Spleen (tissue), 13 donors: Measurements from ENCODE around the gene DUSP8. TPM values are rescaled to one million over a fixed set of nuclear protein-coding genes. Genes with fewer than 3 reads are reported as not detected.
"Not testable (repeated sequence)": the region's sequence is repeated elsewhere in the genome, so short reads cannot be mapped to it uniquely, and the experiment has no call there.

Experiments used
- DNase-seq: peaks from one replicate; pipeline ENCODE4 v3.0.0-alpha.2; 2020
- H3K27ac ChIP-seq, 8 donors: fragments of 200-600 bp; sonication (generic) in 7 of 8; 1 replicate in 4 of 8; 2 replicates in 4 of 8; pipeline versions ENCODE4 v1.5.0 to v1.8.0; 2016 to 2021; ENCODE audit warnings: inconsistent platforms in 4 of 8, mild to moderate bottlenecking in 4 of 8, moderate library complexity in 1 of 8
- H3K27me3 ChIP-seq, 7 donors: fragments of 200-600 bp; sonication (generic) in 6 of 7; replicated peaks in 1 of 7; 1 replicate in 4 of 7; 2 replicates in 3 of 7; pipeline versions ENCODE4 v1.5.0 to v1.8.0; 2016 to 2021; ENCODE audit warnings: inconsistent platforms in 3 of 7, mild to moderate bottlenecking in 1 of 7
- H3K36me3 ChIP-seq, 6 donors: fragments of 200-600 bp; sonication (generic) in 5 of 6; 1 replicate in 4 of 6; 2 replicates in 2 of 6; pipeline versions ENCODE4 v1.5.0 to v1.8.0; 2016 to 2021; ENCODE audit warnings: inconsistent platforms in 2 of 6
- H3K4me1 ChIP-seq, 6 donors: fragments of 200-600 bp; sonication (generic) in 5 of 6; 1 replicate in 3 of 6; 2 replicates in 3 of 6; pipeline versions ENCODE4 v1.5.0 to v1.8.0; 2016 to 2021; ENCODE audit warnings: inconsistent platforms in 3 of 6
- H3K4me3 ChIP-seq, 8 donors: fragments of 200-600 bp; sonication (generic) in 7 of 8; 1 replicate in 4 of 8; 2 replicates in 4 of 8; pipeline versions ENCODE4 v1.5.0 to v1.8.0; 2016 to 2021; ENCODE audit warnings: inconsistent platforms in 4 of 8, mild to moderate bottlenecking in 4 of 8, moderate library complexity in 2 of 8
- H3K9me3 ChIP-seq, 8 donors: fragments of 200-600 bp; sonication (generic) in 7 of 8; 1 replicate in 4 of 8; 2 replicates in 4 of 8; pipeline versions ENCODE4 v1.5.0 to v1.8.0; 2016 to 2021; ENCODE audit warnings: inconsistent platforms in 4 of 8
- POLR2A ChIP-seq, 3 donors: fragments of 450-650 bp; IDR thresholded peaks; one replicate each; pipeline ENCODE4 v1.5.1; 2017; ENCODE audit warnings: antibody characterized with exemption in 3 of 3, mild to moderate bottlenecking in 1 of 3
- POLR2AphosphoS5 ChIP-seq, 3 donors: sonication (generic); formaldehyde crosslinking; IDR thresholded peaks; one replicate each; pipeline ENCODE4 v1.5.1; 2017; ENCODE audit warnings: antibody characterized with exemption in 3 of 3
- WGBS, 5 donors: extraction: QIAGEN DNeasy Blood & Tissue Kit in 3 of 5; methylation state at CpG; one replicate each; pipeline versions ENCODE4 v1.1.5 to v1.1.7; 2013 to 2018; 5-methylcytosine and 5-hydroxymethylcytosine counted together
- intact Hi-C: fragments of 100-400 bp; cut with DNase I; formaldehyde crosslinking; loops from one replicate; pipeline ENCODE4 v1.15.0; 2023; ENCODE audit warnings: low total_unique reads
- long read RNA-seq, 2 donors: transcript quantifications; one replicate each; lab custom pipeline, GENCODE V29; 2026
- polyA plus RNA-seq, 3 donors: library from polyadenylated mRNA; stranded (reverse); fragments of 200-250 nt; gene quantifications; one replicate each; pipeline ENCODE4 v1.2.1, GENCODE V29; 2013
- total RNA-seq, 7 donors: library from RNA; depleted of rRNA in 3 of 7; stranded (reverse); fragments of >200 nt in 3 of 7; fragmentation: NEBNext Ultra II Directional in 4 of 7; extraction: Animal tissue kit (Norgen Biotek cat#: 25700) in 4 of 7; gene quantifications; one replicate each; pipeline versions ENCODE4 v1.1.0 to v1.2.1, GENCODE V29; 2016 to 2021
- TF ChIP-seq, protein P1 (sequence below), 11 experiments: fragments of 200-600 bp in 7 of 11; fragments of 450-650 bp in 4 of 11; sonication (generic) in 4 of 11; IDR thresholded peaks in 8 of 11; conservative IDR thresholded peaks in 3 of 11; 1 replicate in 7 of 11; 2 replicates in 4 of 11; pipeline versions ENCODE4 v1.4.0 to v1.8.0; 2016 to 2021; ENCODE audit warnings: antibody characterized with exemption in 11 of 11, inconsistent platforms in 4 of 11, mild to moderate bottlenecking in 1 of 11
- donor health status: healthy with polysubstance abuse.
- donor health status: DM: no; HTN: no; CAD: no; lungs with moderate emphysema.
- donor health status: DM: no; HTN: no; CAD: no.
- donor health status: Bipolar disorder and iron deficiency.
- donor health status: healthy.
- donor health status: DM: no; HTN: no; CAD: no.
- donor health status: DM: yes; HTN: yes; CAD: no.

Gene DUSP8
- total RNA-seq, result 10 to 100 TPM in 1 of 7 donors, 1 to 10 TPM in 6; 1.4 to 18.4 (median 3.1) TPM
- 1 to 10 TPM in 1 of 3 donors, under 1 TPM in 2; 0.38 to 3.2 (median 0.87) TPM for polyA plus RNA-seq
- long read RNA-seq, donor 1, full-length matches to known transcripts, result 1 of 1 reads
- long read RNA-seq, donor 1, partial matches to known transcripts, result 0 of 1 reads
- long read RNA-seq, donor 1, other reads (novel, unspliced or antisense), result 0 of 1 reads
- long read RNA-seq, donor 2, full-length matches to known transcripts, result 2 of 2 reads
- long read RNA-seq, donor 2, partial matches to known transcripts, result 0 of 2 reads
- long read RNA-seq, donor 2, other reads (novel, unspliced or antisense), result 0 of 2 reads

GRCh38 chr11:1572197-1573076 lies at the start of gene DUSP8:
Gene DUSP8, minus strand, starts transcription at chr11:1572271. Its CDS starts 6,445 bp downstream, at chr11:1565826.
- peak; percentile 31 to 60 (median 39) for TF ChIP-seq POLR2AphosphoS5 (IDR thresholded peaks at IDR 0.05)
- no peak for TF ChIP-seq POLR2A (IDR thresholded peaks at IDR 0.05)
- intact Hi-C loops, result loop anchor here (10.0 kb wide), 1 partner anchor 368 kb away; no protein-coding TSS in a partner anchor
- DNase-seq, result peak; percentile 91
- Histone ChIP-seq H3K4me1 (peaks cover 13 to 65% (median 39%) of the 10 kb centered on the region in 6 donors), H3K4me3 (peak within 1 kb of the TSS; percentile 38 to 79 (median 45)), H3K27ac (peak within 1 kb of the TSS; percentile 29 to 91 (median 78)), H3K27me3 (peaks cover 0 to 88% (median 34%) of the 10 kb centered on the region in 7 donors), H3K9me3 (no peaks in the 10 kb centered on the region), H3K36me3 (no peaks in the 10 kb centered on the region)
- 0 to 2% (median 1%) methylated on average over 11 to 124 of the region's 124 CpGs for WGBS, 5 donors

DNA sequence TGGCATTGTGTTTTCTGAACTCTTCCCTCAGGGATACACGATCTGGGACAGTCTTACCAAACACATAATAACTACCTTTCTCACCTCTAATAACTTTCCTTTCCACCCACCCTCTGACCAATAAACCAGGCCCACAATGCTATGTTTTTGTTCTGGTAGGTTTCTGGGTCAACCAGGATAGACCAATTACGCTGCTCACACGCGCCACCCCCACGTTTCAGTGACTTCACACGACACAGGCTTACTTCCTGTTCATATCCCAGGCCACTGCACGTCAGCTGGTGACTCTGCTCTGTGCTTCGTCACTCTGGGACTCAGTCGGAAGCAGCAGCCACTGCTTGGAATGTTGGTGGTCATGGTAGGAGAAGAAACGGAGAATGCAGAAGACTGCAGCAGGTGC lies 47.4 kb upstream of the DUSP8 start:
- intact Hi-C loops, result no loop called here
- no peak overlapping the region for H3K27ac ChIP-seq
- WGBS, 5 donors, result 34 to 42% (median 37%) methylated on average over 10 of the region's 10 CpGs

DNA sequence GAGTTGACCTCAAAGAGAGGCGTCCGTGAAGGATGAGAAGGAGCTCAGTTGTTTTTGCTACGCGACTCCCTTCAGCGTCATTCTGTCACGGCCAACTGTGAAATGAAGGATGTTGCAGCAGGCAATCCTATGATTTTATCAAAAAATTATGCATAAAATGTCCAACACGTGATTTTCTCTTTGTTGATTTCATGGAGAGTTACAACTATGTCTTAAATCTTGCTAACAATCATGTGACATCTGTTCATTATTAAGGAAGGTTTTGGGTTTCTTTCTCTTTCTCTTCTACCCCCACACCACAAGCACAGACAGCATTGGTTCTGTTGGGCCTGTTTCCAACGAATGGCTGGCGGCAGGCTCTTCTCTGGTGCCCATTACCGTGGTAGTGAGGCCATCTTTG lies 46.2 kb upstream of the DUSP8 start:
- 85 to 91% (median 86%) methylated on average over 10 of the region's 10 CpGs for WGBS, 5 donors
- DNase-seq, result no peak
- H3K36me3 ChIP-seq, result no peaks in the 10 kb centered on the region
- H3K27me3 ChIP-seq, result peaks cover 0 to 26% (median 4%) of the 10 kb centered on the region in 7 donors
- no peaks in the 10 kb centered on the region for H3K4me1 ChIP-seq
- H3K4me3 ChIP-seq, result no peak overlapping the region
- H3K27ac ChIP-seq, result no peak overlapping the region
- H3K9me3 ChIP-seq, result no peaks in the 10 kb centered on the region
- TF ChIP-seq POLR2A (IDR thresholded peaks at IDR 0.05) (no peak), POLR2AphosphoS5 (IDR thresholded peaks at IDR 0.05) (no peak)
- TF ChIP-seq, protein P1, sequence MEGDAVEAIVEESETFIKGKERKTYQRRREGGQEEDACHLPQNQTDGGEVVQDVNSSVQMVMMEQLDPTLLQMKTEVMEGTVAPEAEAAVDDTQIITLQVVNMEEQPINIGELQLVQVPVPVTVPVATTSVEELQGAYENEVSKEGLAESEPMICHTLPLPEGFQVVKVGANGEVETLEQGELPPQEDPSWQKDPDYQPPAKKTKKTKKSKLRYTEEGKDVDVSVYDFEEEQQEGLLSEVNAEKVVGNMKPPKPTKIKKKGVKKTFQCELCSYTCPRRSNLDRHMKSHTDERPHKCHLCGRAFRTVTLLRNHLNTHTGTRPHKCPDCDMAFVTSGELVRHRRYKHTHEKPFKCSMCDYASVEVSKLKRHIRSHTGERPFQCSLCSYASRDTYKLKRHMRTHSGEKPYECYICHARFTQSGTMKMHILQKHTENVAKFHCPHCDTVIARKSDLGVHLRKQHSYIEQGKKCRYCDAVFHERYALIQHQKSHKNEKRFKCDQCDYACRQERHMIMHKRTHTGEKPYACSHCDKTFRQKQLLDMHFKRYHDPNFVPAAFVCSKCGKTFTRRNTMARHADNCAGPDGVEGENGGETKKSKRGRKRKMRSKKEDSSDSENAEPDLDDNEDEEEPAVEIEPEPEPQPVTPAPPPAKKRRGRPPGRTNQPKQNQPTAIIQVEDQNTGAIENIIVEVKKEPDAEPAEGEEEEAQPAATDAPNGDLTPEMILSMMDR (IDR thresholded peaks at IDR 0.05 in 8 of 11, conservative IDR thresholded peaks at IDR 0.05 in 3 of 11), result no peak
- intact Hi-C loops, result no loop called here

More for the DNA sequence above, 47.4 kb upstream of the DUSP8 start:
- Histone ChIP-seq H3K4me3 (no peak overlapping the region), H3K9me3 (no peaks in the 10 kb centered on the region), H3K27me3 (peaks cover 0 to 23% (median 4%) of the 10 kb centered on the region in 7 donors), H3K36me3 (no peaks in the 10 kb centered on the region), H3K4me1 (no peaks in the 10 kb centered on the region)
- no peak for TF ChIP-seq POLR2AphosphoS5 (IDR thresholded peaks at IDR 0.05)
- TF ChIP-seq POLR2A (IDR thresholded peaks at IDR 0.05), result no peak
- TF ChIP-seq, protein P1 (IDR thresholded peaks at IDR 0.05 in 8 of 11, conservative IDR thresholded peaks at IDR 0.05 in 3 of 11), result no peak
- peak; percentile 40 for DNase-seq

DNA sequence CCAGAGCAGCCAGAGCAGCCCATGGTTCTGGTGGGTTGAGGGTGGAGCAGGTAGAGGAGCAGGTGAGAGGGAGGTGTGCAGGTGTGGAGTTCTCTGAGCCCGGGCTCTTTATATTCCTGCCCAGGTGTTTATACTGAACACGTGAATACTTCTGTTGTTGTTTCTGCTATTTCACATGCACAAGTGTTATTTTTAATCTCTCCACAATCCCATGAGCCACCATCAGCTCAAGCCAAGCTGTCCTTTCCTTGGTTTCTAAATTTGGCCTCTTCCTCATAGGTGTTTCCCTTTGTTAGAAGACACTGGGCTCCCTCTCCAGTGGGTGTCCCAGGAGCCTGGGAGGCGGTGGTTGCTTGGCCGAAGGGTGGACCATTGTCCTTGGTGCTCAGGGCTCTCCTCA lies 36.3 kb upstream of the DUSP8 start, which contains the start of gene KRTAP5-3:
Gene KRTAP5-3 (minus strand): TSS at position 101 of the 400 bp plus-strand sequence. CDS start 78 bp downstream, at position 23.
- Histone ChIP-seq H3K27ac (no peak within 1 kb of the TSS), H3K36me3 (no peaks in the 10 kb centered on the region), H3K27me3 (peaks cover 0 to 40% (median 0%) of the 10 kb centered on the region in 7 donors), H3K4me1 (no peaks in the 10 kb centered on the region), H3K9me3 (no peaks in the 10 kb centered on the region), H3K4me3 (no peak within 1 kb of the TSS)
- TF ChIP-seq, protein P1 (IDR thresholded peaks at IDR 0.05 in 8 of 11, conservative IDR thresholded peaks at IDR 0.05 in 3 of 11), result no peak
- TF ChIP-seq POLR2AphosphoS5 (IDR thresholded peaks at IDR 0.05) (no peak), POLR2A (IDR thresholded peaks at IDR 0.05) (no peak)
- intact Hi-C loops, result no loop called here
- peak; percentile 18 for DNase-seq
- WGBS, 5 donors, result 68 to 81% (median 77%) methylated on average over 4 of the region's 4 CpGs

GRCh38 chr11:1607901-1608300 lies 35.8 kb upstream of the DUSP8 start:
- H3K9me3 ChIP-seq, H3K27ac ChIP-seq, intact Hi-C loops, H3K36me3 ChIP-seq, H3K4me3 ChIP-seq, H3K4me1 ChIP-seq: not testable (repeated sequence)
- H3K27me3 ChIP-seq, result peaks cover 0 to 40% (median 0%) of the 10 kb centered on the region in 7 donors
- whole genome bisulfite sequencing, 5 donors, result 52 to 68% (median 54%) methylated on average over 3 to 5 of the region's 5 CpGs; no CpG with 5 or more reads in 1 of the 5 donors
- peak; percentile 43 for DNase-seq

GRCh38 chr11:1607156-1607845 lies 35.2 kb upstream of the DUSP8 start:
- intact Hi-C loops, H3K36me3 ChIP-seq, H3K4me1 ChIP-seq, H3K4me3 ChIP-seq, H3K9me3 ChIP-seq, H3K27ac ChIP-seq: not testable (repeated sequence)
- H3K27me3 ChIP-seq, result peaks cover 0 to 41% (median 0%) of the 10 kb centered on the region in 7 donors
- WGBS, 5 donors, result 46 to 53% (median 49%) methylated on average over 18 of the region's 18 CpGs
- DNase-seq, result peak; percentile 54
